Measurements from ENCODE around the gene MED26. TPM values are rescaled to one million over a fixed set of nuclear protein-coding genes. Genes with fewer than 3 reads are reported as not detected.

The MED26 gene
- total and polyA plus RNA-seq, 10 of the 15 experiments (the other 5 are each of a cell fraction or from before 2014, with no cell fraction given): 1.1 to 21.4 (median 9.7) TPM

DNA sequence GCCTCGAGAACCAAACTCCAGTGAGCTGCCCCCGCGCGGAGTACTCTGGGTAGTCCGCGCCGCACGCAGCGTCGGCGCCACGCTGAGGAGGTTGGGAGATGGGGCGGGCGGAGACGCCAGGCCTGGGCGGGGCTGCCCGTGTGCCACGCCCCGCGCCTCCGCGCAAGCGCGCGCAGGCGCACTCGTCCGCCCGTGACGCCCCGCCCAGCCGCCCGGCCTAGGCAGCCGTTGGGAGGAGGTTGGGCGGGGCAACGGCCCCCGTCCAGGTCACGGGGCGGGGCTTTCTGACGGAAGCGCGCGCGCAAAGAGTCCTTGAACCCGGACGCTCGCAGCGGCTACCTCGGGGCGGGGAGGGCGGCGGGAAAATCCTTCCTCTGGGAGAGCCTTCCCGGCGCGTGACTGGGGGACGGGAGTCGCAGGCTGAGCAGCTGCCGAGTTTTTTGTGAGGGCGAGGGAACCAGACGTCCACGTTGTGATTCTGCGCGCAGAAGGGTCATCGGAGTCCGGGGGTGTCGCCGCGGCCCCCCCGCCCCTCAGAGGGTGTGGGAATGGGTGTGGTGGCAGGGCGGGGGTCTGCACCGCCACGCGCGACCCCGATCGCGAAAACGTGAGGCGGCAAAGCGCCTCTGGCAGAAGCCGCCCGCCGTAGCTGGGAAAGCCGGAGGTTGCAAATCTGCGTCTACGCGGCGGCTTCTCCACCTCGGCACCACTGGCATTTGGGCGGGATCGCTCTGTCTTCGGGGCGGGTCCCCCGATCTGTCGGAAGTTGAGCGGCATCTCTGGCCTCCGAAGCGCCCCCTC is at the start of gene MED26 (continued):
- TF ChIP-seq, protein P1, sequence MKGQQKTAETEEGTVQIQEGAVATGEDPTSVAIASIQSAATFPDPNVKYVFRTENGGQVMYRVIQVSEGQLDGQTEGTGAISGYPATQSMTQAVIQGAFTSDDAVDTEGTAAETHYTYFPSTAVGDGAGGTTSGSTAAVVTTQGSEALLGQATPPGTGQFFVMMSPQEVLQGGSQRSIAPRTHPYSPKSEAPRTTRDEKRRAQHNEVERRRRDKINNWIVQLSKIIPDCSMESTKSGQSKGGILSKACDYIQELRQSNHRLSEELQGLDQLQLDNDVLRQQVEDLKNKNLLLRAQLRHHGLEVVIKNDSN (IDR thresholded peaks at IDR 0.05; ENCODE audit: borderline replicate concordance, extremely low read length, insufficient read depth, low read depth, low read length): peak; percentile 42
- TF ChIP-seq NBN (IDR thresholded peaks at IDR 0.05) (peak; percentile 78; the same call in 1 of the 2 replicates), EP300 (IDR thresholded peaks at IDR 0.05; ENCODE audit: borderline replicate concordance in 1 of 2, control insufficient read depth in 1 of 2, low read depth in 2 of 2, low read length in 2 of 2) (no peak), NR2F1 (conservative IDR thresholded peaks at IDR 0.05) (peak; percentile 43; the same call in 1 of the 2 replicates), HCFC1 (IDR thresholded peaks at IDR 0.05; ENCODE audit: low read length) (no peak; the same call in none of the 2 replicates), MTA3 (IDR thresholded peaks at IDR 0.05; ENCODE audit: borderline replicate concordance, low read length) (no peak), BACH1 (IDR thresholded peaks at IDR 0.05; ENCODE audit: borderline replicate concordance) (peak; percentile 56), MYB (IDR thresholded peaks at IDR 0.05; ENCODE audit: borderline replicate concordance, low read depth, low read length) (no peak; the same call in 1 of the 2 replicates), PAX5 (IDR thresholded peaks at IDR 0.05; ENCODE audit: borderline replicate concordance, low read depth, low read length) (peak; percentile 69; the same call in 1 of the 2 replicates), SREBF1 (IDR thresholded peaks at IDR 0.05; ENCODE audit: low read length) (no peak), ZBED1 (IDR thresholded peaks at IDR 0.05; ENCODE audit: borderline replicate concordance) (no peak), YY1 (IDR thresholded peaks at IDR 0.05; ENCODE audit: low read depth, low read length) (0 out of 2 replicates have a peak, but pooled peaks have one; percentile 51), POU2F2 (IDR thresholded peaks at IDR 0.05; ENCODE audit: borderline replicate concordance, low read depth, low read length) (peak; percentile 46; the same call in 1 of the 3 replicates), CREB1 (IDR thresholded peaks at IDR 0.05; ENCODE audit: low read depth) (peak; percentile 74)
- TF ChIP-seq, protein P2, sequence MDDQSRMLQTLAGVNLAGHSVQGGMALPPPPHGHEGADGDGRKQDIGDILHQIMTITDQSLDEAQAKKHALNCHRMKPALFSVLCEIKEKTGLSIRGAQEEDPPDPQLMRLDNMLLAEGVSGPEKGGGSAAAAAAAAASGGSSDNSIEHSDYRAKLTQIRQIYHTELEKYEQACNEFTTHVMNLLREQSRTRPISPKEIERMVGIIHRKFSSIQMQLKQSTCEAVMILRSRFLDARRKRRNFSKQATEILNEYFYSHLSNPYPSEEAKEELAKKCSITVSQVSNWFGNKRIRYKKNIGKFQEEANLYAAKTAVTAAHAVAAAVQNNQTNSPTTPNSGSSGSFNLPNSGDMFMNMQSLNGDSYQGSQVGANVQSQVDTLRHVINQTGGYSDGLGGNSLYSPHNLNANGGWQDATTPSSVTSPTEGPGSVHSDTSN (IDR thresholded peaks at IDR 0.05; ENCODE audit: insufficient replicate concordance, low read depth, low read length): peak; percentile 28
- TF ChIP-seq, protein P3, sequence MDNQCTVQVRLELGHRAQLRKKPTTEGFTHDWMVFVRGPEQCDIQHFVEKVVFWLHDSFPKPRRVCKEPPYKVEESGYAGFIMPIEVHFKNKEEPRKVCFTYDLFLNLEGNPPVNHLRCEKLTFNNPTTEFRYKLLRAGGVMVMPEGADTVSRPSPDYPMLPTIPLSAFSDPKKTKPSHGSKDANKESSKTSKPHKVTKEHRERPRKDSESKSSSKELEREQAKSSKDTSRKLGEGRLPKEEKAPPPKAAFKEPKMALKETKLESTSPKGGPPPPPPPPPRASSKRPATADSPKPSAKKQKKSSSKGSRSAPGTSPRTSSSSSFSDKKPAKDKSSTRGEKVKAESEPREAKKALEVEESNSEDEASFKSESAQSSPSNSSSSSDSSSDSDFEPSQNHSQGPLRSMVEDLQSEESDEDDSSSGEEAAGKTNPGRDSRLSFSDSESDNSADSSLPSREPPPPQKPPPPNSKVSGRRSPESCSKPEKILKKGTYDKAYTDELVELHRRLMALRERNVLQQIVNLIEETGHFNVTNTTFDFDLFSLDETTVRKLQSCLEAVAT (IDR thresholded peaks at IDR 0.05): peak; percentile 48; the same call in 1 of the 2 replicates
- TF ChIP-seq, protein P4, sequence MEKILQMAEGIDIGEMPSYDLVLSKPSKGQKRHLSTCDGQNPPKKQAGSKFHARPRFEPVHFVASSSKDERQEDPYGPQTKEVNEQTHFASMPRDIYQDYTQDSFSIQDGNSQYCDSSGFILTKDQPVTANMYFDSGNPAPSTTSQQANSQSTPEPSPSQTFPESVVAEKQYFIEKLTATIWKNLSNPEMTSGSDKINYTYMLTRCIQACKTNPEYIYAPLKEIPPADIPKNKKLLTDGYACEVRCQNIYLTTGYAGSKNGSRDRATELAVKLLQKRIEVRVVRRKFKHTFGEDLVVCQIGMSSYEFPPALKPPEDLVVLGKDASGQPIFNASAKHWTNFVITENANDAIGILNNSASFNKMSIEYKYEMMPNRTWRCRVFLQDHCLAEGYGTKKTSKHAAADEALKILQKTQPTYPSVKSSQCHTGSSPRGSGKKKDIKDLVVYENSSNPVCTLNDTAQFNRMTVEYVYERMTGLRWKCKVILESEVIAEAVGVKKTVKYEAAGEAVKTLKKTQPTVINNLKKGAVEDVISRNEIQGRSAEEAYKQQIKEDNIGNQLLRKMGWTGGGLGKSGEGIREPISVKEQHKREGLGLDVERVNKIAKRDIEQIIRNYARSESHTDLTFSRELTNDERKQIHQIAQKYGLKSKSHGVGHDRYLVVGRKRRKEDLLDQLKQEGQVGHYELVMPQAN (conservative IDR thresholded peaks at IDR 0.05): peak; percentile 78
- TF ChIP-seq, protein P5, sequence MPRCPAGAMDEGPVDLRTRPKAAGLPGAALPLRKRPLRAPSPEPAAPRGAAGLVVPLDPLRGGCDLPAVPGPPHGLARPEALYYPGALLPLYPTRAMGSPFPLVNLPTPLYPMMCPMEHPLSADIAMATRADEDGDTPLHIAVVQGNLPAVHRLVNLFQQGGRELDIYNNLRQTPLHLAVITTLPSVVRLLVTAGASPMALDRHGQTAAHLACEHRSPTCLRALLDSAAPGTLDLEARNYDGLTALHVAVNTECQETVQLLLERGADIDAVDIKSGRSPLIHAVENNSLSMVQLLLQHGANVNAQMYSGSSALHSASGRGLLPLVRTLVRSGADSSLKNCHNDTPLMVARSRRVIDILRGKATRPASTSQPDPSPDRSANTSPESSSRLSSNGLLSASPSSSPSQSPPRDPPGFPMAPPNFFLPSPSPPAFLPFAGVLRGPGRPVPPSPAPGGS (IDR thresholded peaks at IDR 0.05; ENCODE audit: borderline replicate concordance, insufficient read depth, low read depth, low read length, poor library complexity, severe bottlenecking): peak; percentile 9
- TF ChIP-seq, protein P6, sequence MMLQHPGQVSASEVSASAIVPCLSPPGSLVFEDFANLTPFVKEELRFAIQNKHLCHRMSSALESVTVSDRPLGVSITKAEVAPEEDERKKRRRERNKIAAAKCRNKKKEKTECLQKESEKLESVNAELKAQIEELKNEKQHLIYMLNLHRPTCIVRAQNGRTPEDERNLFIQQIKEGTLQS (IDR thresholded peaks at IDR 0.05; ENCODE audit: borderline replicate concordance, extremely low read depth, low read depth, low read length): no peak
- TF ChIP-seq, protein P7, sequence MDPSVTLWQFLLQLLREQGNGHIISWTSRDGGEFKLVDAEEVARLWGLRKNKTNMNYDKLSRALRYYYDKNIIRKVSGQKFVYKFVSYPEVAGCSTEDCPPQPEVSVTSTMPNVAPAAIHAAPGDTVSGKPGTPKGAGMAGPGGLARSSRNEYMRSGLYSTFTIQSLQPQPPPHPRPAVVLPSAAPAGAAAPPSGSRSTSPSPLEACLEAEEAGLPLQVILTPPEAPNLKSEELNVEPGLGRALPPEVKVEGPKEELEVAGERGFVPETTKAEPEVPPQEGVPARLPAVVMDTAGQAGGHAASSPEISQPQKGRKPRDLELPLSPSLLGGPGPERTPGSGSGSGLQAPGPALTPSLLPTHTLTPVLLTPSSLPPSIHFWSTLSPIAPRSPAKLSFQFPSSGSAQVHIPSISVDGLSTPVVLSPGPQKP (IDR thresholded peaks at IDR 0.05; ENCODE audit: low read depth, low read length): no peak

Data from GM12878 (cell line).